GM21723 (cell line): ENCODE data around the gene OTC.

Experiments
- ATAC-seq: cut with Tn5 transposase; IDR thresholded peaks from one replicate; pipeline ENCODE4 v1.9.1; 2021; ENCODE audit warnings: mild to moderate bottlenecking, moderate library complexity; ENCODE audit not compliant: unreplicated experiment

OTC gene

DNA sequence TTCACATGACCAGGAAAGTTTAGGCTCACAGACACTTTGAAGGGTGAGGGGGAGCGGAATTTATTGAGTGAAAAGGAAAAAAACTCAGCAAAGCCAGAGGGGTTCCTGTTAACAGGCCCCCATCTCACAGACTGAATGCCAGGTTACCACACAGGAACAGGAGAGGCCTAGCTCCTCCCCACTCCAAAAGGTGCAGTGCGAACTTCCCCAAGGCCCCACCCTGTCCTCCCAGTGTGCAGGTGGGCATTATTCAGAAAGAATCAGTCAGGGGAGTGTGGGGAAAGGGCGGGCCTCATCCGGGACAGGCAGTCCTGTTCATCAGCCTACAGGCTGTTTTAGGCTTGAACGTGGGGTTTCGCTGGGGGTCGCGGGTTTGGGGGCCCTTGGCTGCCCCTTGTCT is 4.0 kb downstream of the OTC start:
- no peak for ATAC-seq

GRCh38 chrX:38357747-38358673 is 5.6 kb downstream of the OTC start:
- ATAC-seq = no peak

GRCh38 chrX:38363046-38363445 is 10.6 kb downstream of the OTC start:
- no peak for ATAC-seq

DNA sequence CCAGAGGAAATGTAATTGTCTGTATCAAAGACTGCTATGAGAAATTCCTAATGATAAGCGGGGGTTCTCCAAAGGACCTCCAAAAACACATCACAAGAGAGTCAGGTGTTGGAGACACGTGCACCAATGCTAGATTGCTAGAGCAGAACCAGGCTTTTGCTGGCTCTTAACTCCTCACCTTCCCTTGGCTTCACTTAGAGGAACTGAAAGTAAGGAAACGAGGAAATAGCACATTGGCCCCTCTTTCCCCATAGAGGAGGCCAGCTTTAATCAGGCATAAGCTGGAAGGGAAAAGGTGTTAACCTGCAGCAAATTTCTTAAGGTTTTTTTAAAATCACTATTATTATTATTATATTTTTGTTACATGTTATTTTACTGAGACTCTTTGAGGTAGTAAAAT is 13.6 kb downstream of the OTC start:
- ATAC-seq = no peak

- ATAC-seq = no peak
Measured at GRCh38 chrX:38368774-38369173, 16.4 kb downstream of the OTC start.

- ATAC-seq = no peak
Measured at GRCh38 chrX:38371641-38372040, 19.2 kb downstream of the OTC start.

- ATAC-seq = no peak
Measured at GRCh38 chrX:38374431-38374830, 22.0 kb downstream of the OTC start.

DNA sequence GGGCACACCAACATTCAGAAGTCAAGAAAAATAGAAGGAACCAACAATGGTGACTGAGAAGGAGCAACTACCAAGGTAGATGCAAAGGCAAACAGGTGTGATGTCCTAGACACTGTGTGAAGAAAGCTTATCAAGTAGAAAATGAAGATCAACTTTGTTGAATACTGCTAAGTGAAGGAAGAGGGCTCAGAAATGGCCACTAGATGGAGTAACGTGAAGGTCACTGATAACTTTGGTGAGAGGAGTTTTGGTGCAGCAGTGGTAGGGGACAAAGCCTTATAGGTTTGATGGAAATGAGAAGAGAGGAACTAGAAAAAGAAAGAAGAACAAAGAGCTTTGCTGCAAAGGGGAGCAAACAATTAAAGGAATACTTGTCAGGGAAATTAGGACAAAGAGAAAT is 23.5 kb downstream of the OTC start:
- ATAC-seq = no peak

DNA sequence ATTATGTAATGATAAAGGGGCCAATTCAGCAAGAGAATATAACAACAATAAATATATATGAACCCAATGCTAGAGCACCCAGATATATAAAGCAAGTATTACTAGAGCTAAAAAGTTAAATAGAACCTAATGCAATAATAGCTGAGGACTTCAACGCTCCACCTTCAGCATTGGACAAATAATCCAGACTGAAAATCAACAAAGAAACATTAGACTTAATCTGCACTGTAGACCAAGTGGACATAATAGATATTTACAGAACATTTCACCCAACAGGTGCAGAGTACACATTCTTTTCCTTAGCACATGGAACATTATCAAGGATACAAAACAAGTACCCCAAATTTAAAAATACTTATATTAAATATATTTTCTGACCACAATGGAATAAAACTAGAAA is 24.3 kb downstream of the OTC start:
- ATAC-seq = no peak

DNA sequence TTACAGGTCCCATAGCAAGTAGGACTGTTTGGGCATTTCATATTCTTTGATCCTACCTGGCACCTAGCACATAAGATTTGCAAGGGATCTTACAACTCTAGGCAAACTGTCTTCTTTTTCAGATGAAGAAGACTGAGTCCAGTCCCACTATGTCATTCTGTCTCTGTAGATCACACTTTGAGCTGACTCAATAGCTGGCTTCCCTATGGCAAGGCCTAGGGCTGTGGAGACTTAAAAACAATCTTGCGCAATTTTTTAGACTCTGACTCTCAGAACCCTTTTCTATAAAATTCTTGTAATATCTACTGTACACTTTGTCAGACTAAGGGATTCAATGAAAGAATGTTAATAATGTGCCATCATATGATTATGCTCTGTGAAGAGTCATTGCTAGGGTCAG is 26.7 kb downstream of the OTC start:
- ATAC-seq = no peak

DNA sequence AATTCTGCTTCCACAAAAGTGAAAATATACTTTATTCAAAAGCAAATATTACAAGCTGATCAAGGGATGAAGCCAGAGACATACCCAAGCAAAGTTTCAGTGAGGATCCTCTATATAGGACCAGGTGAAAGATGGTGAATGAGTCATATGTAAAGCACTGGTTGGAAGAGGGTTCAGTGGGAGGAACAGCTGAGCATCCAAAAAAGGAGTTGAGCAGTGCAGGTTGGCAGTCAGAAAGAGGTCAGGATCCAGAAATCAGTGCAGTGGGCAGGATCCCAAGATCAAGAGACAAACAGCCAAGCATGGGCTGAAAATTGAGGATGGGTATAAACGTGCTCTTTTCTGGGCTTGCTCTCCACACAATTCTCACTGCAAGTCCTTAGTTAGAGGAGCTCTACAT is 30.3 kb downstream of the OTC start:
- ATAC-seq = no peak

GRCh38 chrX:38400389-38400910 is 48.0 kb downstream of the OTC start:
- ATAC-seq = no peak

DNA sequence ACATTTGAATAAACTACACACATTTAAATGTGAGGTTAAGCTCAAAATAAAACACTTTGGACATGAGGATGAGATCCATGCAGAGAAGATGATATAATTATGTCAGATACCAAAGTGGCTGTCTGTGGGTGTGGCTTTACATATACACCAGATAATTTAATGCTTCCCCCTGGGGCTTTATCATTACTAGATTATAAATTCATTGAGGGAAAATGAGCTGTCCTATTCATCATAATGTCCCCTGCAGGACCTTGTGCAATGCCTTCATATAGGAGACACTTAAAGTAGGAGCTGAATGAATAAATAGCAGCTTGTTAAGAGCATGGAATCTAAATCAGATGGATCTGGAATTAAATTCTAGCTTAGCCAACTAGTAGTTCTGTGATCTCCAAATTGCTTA is 49.7 kb downstream of the OTC start:
- no peak for ATAC-seq

DNA sequence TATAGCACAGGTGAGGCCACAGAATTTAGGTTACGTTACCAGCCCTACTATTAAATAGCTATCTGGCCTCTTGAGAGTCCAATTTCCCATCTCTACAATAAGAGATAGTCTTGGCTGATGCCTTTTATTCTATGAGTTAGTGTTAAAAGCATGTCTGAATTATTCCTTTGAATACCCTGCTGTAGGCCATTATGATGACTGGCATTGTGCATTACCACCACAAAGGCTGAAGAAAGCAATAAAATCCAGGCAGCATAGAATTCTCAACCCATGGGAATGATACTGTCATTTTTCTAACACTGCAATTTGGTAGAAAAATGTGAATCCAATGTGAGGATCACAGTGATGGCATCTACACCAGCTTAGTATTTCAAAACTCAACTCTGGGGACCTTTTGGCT is 51.4 kb downstream of the OTC start:
- no peak for ATAC-seq

DNA sequence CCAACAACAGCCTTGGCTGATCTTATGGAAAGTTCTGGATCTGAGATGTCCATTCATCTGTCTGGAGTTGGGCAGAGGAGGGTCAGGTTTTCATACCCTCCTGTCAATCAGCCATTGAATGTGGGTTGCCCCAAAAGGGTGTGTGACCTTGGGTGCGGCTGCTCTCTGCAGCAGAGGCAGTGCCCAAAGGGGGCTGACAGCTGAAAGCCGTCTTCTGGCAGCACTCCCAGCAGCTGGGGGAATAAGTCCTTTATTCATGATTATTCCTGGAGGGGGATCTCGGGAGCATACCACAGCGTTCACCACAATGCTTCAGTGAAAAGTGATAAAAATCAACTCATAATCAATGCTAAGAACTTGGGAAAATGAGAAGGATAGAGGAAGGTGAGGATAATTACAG is 54.7 kb downstream of the OTC start:
- no peak for ATAC-seq

GRCh38 chrX:38409289-38409688 is 56.9 kb downstream of the OTC start:
- no peak for ATAC-seq

- ATAC-seq = no peak
Measured at GRCh38 chrX:38426785-38427184, 74.4 kb downstream of the OTC start.

- ATAC-seq = no peak
Measured at GRCh38 chrX:38431525-38431924, 79.1 kb downstream of the OTC start.

- no peak for ATAC-seq
Measured at GRCh38 chrX:38435130-38435529, 82.7 kb downstream of the OTC start.

DNA sequence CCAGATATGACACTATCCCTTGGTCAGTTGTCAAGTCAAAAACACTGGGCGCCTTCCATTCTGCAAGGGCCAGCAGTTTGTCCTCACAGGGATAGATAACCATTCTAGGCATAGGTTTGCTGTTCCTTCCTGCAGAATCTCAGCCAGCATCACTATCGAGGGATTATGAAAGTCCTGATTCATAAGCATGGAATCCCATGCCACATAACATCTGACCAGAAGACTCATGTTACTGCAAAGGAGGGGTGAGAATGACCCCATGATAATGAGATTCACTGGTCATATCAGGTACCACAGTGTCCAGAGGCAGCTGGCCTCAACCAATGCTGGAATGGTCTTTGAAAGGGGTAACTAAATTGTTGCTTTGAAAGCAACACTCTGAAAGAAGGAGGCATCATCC is 84.7 kb downstream of the OTC start:
- ATAC-seq = no peak

DNA sequence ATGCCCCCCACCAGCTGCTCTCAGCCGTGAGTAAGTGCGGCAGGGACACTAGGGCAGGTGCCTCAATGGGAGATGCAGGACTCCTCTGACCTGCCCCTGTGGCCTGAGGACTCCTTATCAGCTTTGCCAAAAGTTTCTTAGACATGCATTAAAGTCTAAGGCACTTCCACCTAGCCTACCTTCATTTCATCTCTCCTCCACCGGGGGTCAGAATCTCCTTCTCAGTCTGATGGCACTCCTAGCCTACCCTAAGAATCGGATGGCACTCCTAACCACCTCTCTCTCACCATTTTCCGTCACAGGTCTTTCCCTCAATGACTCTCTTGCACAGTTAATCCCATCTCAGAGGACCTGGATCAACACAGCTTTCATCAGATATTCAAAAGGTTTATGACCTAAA is 85.9 kb downstream of the OTC start:
- no peak for ATAC-seq

DNA sequence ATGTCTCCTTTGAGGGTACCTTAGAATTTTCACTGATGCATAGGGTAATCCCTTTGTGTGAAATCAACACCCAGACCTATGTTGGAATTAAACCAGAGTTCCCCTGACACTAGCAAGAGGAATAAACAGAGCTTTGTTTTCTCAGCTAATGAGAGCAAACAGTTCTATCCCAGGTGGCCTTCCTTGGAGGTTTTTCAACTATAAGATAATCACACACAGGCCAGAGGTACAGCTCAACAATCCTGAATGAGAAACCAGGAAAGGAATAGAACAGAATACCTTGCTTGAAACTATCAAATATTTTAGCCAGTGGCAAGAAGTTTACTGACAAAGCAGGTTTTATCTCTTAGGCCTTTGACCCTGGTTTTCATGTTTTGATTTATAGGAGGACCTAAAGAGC is 100.2 kb downstream of the OTC start:
- no peak for ATAC-seq

GRCh38 chrX:38458071-38458470 is 105.7 kb downstream of the OTC start:
- ATAC-seq = no peak
